Thyroid gland (tissue), 4 donors: ENCODE results near the gene ANAPC10. TPM values are rescaled to one million over a fixed set of nuclear protein-coding genes. Genes with fewer than 3 reads are reported as not detected.

Experiments
- DNase-seq, 2 donors: peaks; one replicate each; pipeline ENCODE4 v3.0.0-alpha.2; 2019
- H3K27ac ChIP-seq, 3 donors: fragments of 200-600 bp; sonication (generic); 1 replicate in 2 of 3; 2 replicates in 1 of 3; pipeline ENCODE4 v1.5.1; 2016 to 2019; ENCODE audit warnings: mild to moderate bottlenecking in 1 of 3, moderate library complexity in 1 of 3
- H3K27me3 ChIP-seq: fragments of 200-600 bp; sonication (generic); one replicate; pipeline ENCODE4 v1.5.1; 2019
- H3K36me3 ChIP-seq, 2 donors: fragments of 200-600 bp; sonication (generic); one replicate each; pipeline ENCODE4 v1.5.1; 2016 to 2019
- H3K4me1 ChIP-seq, 2 donors: fragments of 200-600 bp; sonication (generic); one replicate each; pipeline ENCODE4 v1.5.1; 2017 to 2019
- H3K4me3 ChIP-seq, 3 donors: fragments of 200-600 bp; sonication (generic); replicated peaks in 1 of 3; 1 replicate in 2 of 3; 2 replicates in 1 of 3; pipeline ENCODE4 v1.5.1; 2016; ENCODE audit warnings: mild to moderate bottlenecking in 1 of 3
- H3K9me3 ChIP-seq: fragments of 200-600 bp; sonication (generic); one replicate; pipeline ENCODE4 v1.5.1; 2017
- POLR2A ChIP-seq, 2 donors: fragments of 450-650 bp; IDR thresholded peaks; one replicate each; pipeline ENCODE4 v1.6.1; 2017; ENCODE audit warnings: antibody characterized with exemption in 2 of 2, mild to moderate bottlenecking in 2 of 2, moderate library complexity in 1 of 2
- WGBS, 2 donors: methylation state at CpG; one replicate each; pipeline ENCODE4 v1.1.5; 2017; 5-methylcytosine and 5-hydroxymethylcytosine counted together
- intact Hi-C: fragments of 100-400 bp; cut with DNase I; formaldehyde crosslinking; loops from one replicate; pipeline ENCODE4 v1.15.1; 2023
- total RNA-seq, 4 donors: library from RNA; depleted of rRNA; stranded (reverse); fragments of >200 nt; gene quantifications; one replicate each; pipeline ENCODE4 v1.2.3, GENCODE V29; 2016
- TF ChIP-seq, protein P1 (sequence below), 6 experiments: fragments of 200-600 bp in 3 of 6; fragments of 450-650 bp in 3 of 6; sonication (generic) in 3 of 6; IDR thresholded peaks; one replicate each; pipeline ENCODE4 v1.5.1; 2016 to 2019; ENCODE audit warnings: antibody characterized with exemption in 6 of 6, mild to moderate bottlenecking in 2 of 6, inconsistent platforms in 1 of 6, moderate library complexity in 1 of 6

Gene ANAPC10
- total RNA-seq, 4 donors from 2014 or later, result 35.1 to 80.8 (median 47.9) TPM

DNA sequence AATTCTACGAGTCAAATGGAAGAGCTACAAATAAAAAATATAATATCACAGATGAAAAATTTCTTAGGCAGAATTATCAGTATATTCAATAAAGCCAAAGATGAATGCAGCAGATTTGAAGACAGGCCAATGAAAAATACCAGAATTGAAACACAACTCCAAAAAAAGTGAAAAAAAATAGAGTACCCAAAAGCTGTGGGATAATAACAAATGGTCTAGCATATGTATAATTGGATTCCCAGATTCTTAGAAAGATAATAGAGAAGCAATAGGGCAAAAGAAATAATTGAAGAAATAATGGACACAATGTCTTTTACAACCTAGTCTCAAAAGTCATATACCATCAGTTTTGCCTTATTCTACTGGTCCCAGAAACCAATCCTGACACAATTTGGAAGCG lies 4.4 kb downstream of the ANAPC10 start:
- Histone ChIP-seq H3K4me3 (no peak overlapping the region), H3K36me3 (peaks cover 7 to 16% of the 10 kb centered on the region in 2 donors), H3K27me3 (no peaks in the 10 kb centered on the region), H3K27ac (no peak overlapping the region), H3K9me3 (no peaks in the 10 kb centered on the region), H3K4me1 (peaks cover 10 to 12% of the 10 kb centered on the region in 2 donors)
- no peak for TF ChIP-seq POLR2A (IDR thresholded peaks at IDR 0.05)
- TF ChIP-seq, protein P1, sequence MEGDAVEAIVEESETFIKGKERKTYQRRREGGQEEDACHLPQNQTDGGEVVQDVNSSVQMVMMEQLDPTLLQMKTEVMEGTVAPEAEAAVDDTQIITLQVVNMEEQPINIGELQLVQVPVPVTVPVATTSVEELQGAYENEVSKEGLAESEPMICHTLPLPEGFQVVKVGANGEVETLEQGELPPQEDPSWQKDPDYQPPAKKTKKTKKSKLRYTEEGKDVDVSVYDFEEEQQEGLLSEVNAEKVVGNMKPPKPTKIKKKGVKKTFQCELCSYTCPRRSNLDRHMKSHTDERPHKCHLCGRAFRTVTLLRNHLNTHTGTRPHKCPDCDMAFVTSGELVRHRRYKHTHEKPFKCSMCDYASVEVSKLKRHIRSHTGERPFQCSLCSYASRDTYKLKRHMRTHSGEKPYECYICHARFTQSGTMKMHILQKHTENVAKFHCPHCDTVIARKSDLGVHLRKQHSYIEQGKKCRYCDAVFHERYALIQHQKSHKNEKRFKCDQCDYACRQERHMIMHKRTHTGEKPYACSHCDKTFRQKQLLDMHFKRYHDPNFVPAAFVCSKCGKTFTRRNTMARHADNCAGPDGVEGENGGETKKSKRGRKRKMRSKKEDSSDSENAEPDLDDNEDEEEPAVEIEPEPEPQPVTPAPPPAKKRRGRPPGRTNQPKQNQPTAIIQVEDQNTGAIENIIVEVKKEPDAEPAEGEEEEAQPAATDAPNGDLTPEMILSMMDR (IDR thresholded peaks at IDR 0.05), result no peak
- intact Hi-C loops, result no loop called here
- WGBS, 2 donors, result 76 to 98% methylated on average over 2 of the region's 2 CpGs
- DNase-seq, result no peak

DNA sequence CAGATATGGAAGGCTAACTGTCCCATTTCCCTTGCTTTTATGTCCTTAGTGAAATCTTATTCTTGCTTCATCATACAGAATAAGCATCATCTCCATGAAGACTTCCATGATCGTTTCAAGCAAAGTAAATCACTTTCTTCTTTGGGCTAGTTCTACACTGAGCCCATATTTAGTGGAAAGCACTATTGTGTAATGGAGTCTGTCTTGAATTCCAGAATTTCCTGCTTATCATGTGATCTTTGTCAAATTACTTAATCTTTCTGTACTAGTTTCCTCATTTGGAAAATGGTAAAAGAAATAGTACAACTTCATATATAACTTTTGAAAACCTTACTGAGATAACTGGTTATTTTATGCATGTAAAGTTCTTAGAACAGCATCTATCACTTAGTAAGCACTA lies 7.6 kb downstream of the ANAPC10 start:
- WGBS, 2 donors, result 95 to 98% methylated on average over 1 of the region's 1 CpG
- TF ChIP-seq, protein P1 (IDR thresholded peaks at IDR 0.05), result no peak
- no peak for TF ChIP-seq POLR2A (IDR thresholded peaks at IDR 0.05)
- no peak overlapping the region for H3K27ac ChIP-seq
- no peaks in the 10 kb centered on the region for H3K4me1 ChIP-seq
- no peak for DNase-seq
- peaks cover 4 to 16% of the 10 kb centered on the region in 2 donors for H3K36me3 ChIP-seq
- no peak overlapping the region for H3K4me3 ChIP-seq
- H3K9me3 ChIP-seq, result no peaks in the 10 kb centered on the region
- intact Hi-C loops, result no loop called here
- no peaks in the 10 kb centered on the region for H3K27me3 ChIP-seq

GRCh38 chr4:145083891-145084605 lies 13.9 kb downstream of the ANAPC10 start:
- no peak overlapping the region for H3K4me3 ChIP-seq
- H3K36me3 ChIP-seq, result no peaks in the 10 kb centered on the region
- DNase-seq, result no peak
- H3K4me1 ChIP-seq, result no peaks in the 10 kb centered on the region
- intact Hi-C loops, result no loop called here
- WGBS, 2 donors, result 97 to 100% methylated on average over 1 of the region's 1 CpG
- no peak overlapping the region for H3K27ac ChIP-seq
- no peaks in the 10 kb centered on the region for H3K27me3 ChIP-seq
- TF ChIP-seq, protein P1 (IDR thresholded peaks at IDR 0.05), result no peak
- TF ChIP-seq POLR2A (IDR thresholded peaks at IDR 0.05), result no peak
- H3K9me3 ChIP-seq, result no peaks in the 10 kb centered on the region

- no peaks in the 10 kb centered on the region for H3K4me1 ChIP-seq
- no peak for TF ChIP-seq POLR2A (IDR thresholded peaks at IDR 0.05)
- TF ChIP-seq, protein P1 (IDR thresholded peaks at IDR 0.05), result no peak
- no peak overlapping the region for H3K27ac ChIP-seq
- no peak for DNase-seq
- WGBS, 2 donors, result 100% methylated on average over 1 of the region's 1 CpG
- no peaks in the 10 kb centered on the region for H3K36me3 ChIP-seq
- no peaks in the 10 kb centered on the region for H3K9me3 ChIP-seq
- intact Hi-C loops, result no loop called here
- H3K4me3 ChIP-seq, result no peak overlapping the region
- H3K27me3 ChIP-seq, result no peaks in the 10 kb centered on the region
These were observed 16.2 kb downstream of the ANAPC10 start for GRCh38 chr4:145081756-145082155.

DNA sequence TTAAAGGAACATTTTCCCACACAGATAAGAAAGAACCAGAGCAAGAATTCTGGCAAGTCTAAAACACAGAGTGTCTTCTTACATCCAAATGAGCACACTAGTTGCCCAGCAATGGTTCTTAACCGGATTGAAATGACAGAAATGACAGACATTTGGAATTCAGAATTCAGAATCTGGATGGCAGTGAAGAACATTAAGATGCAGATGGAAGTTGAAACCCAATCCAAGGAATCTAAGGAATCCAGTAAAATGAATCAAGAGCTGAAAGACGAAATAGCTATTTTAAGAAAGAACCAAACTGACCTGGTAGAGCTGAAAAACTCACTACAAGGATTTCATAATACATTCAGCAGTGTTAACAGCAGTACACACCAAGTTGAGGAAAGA lies 21.5 kb downstream of the ANAPC10 start:
- Histone ChIP-seq H3K27ac (no peak overlapping the region), H3K36me3 (peaks cover 0 to 6% of the 10 kb centered on the region in 2 donors), H3K4me3 (no peak overlapping the region), H3K4me1 (no peaks in the 10 kb centered on the region), H3K9me3 (no peaks in the 10 kb centered on the region), H3K27me3 (no peaks in the 10 kb centered on the region)
- no peak for DNase-seq
- no peak for TF ChIP-seq POLR2A (IDR thresholded peaks at IDR 0.05)
- TF ChIP-seq, protein P1 (IDR thresholded peaks at IDR 0.05), result no peak
- 90 to 93% methylated on average over 2 of the region's 2 CpGs for WGBS, 2 donors
- intact Hi-C loops, result no loop called here
